Urinary bladder (tissue), 4 donors: ENCODE results near the gene GPX6. TPM values are rescaled to one million over a fixed set of nuclear protein-coding genes. Genes with fewer than 3 reads are reported as not detected.
"Not testable (repeated sequence)": the region's sequence is repeated elsewhere in the genome, so short reads cannot be mapped to it uniquely, and the experiment has no call there.

ENCODE experiments used
- DNase-seq: peaks from one replicate; pipeline ENCODE4 v3.0.0-alpha.2; 2015; ENCODE audit errors: extremely low spot score
- H3K27ac ChIP-seq: one replicate; pipeline ENCODE4 v1.5.1; 2013; ENCODE audit warnings: low read depth, mild to moderate bottlenecking, moderate library complexity
- H3K36me3 ChIP-seq: one replicate; pipeline ENCODE4 v1.6.1; 2013; ENCODE audit warnings: mild to moderate bottlenecking, moderate library complexity; ENCODE audit not compliant: insufficient read depth
- H3K4me1 ChIP-seq: one replicate; pipeline ENCODE4 v1.6.1; 2013; ENCODE audit warnings: mild to moderate bottlenecking, moderate library complexity; ENCODE audit not compliant: insufficient read depth
- H3K4me3 ChIP-seq: one replicate; pipeline ENCODE4 v1.5.1; 2013; ENCODE audit warnings: low read depth, low read length
- WGBS: extraction: QIAGEN DNeasy Blood & Tissue Kit; methylation state at CpG from one replicate; pipeline ENCODE4 v1.1.7; 2013; 5-methylcytosine and 5-hydroxymethylcytosine counted together
- polyA plus RNA-seq: library from polyadenylated mRNA; stranded (reverse); fragments of 200-250 nt; gene quantifications from one replicate; pipeline ENCODE4 v1.2.3, GENCODE V29; 2013
- total RNA-seq: library from RNA; depleted of rRNA; stranded (reverse); fragments of >200 nt; gene quantifications from one replicate; pipeline ENCODE4 v1.2.3, GENCODE V29; 2014
- donor health status: healthy with polysubstance abuse.
- donor health status: healthy.

The GPX6 gene
- total and polyA plus RNA-seq, 2 donors = not detected

GRCh38 chr6:28537509-28538140 lies 22.0 kb upstream of the GPX6 start:
- no peak for DNase-seq
- WGBS = 34% methylated on average over 22 of the region's 22 CpGs
- H3K36me3 ChIP-seq = no peaks in the 10 kb centered on the region

GRCh38 chr6:28537065-28537464 lies 21.5 kb upstream of the GPX6 start:
- WGBS = 8% methylated on average over 18 of the region's 18 CpGs
- H3K27ac ChIP-seq = no peak overlapping the region
- no peak for DNase-seq
- no peaks in the 10 kb centered on the region for H3K36me3 ChIP-seq
- no peak overlapping the region for H3K4me3 ChIP-seq
- H3K4me1 ChIP-seq = no peaks in the 10 kb centered on the region

More at GRCh38 chr6:28537509-28538140, 22.0 kb upstream of the GPX6 start:
- no peaks in the 10 kb centered on the region for H3K4me1 ChIP-seq
- no peak overlapping the region for H3K27ac ChIP-seq
- no peak overlapping the region for H3K4me3 ChIP-seq

- Histone ChIP-seq H3K27ac (no peak overlapping the region), H3K4me3 (no peak overlapping the region), H3K4me1 (no peaks in the 10 kb centered on the region), H3K36me3 (no peaks in the 10 kb centered on the region)
- WGBS = 25% methylated on average over 2 of the region's 2 CpGs
- DNase-seq = no peak
These were observed 19.3 kb upstream of the GPX6 start for GRCh38 chr6:28534875-28535274.

- WGBS = 64% methylated on average over 3 of the region's 3 CpGs
- H3K4me1 ChIP-seq = no peaks in the 10 kb centered on the region
- DNase-seq = no peak
- H3K4me3 ChIP-seq = no peak overlapping the region
- H3K27ac ChIP-seq = no peak overlapping the region
- H3K36me3 ChIP-seq = no peaks in the 10 kb centered on the region
These were observed 18.7 kb upstream of the GPX6 start for GRCh38 chr6:28534306-28534705.

- no peaks in the 10 kb centered on the region for H3K4me1 ChIP-seq
- H3K27ac ChIP-seq = no peak overlapping the region
- H3K36me3 ChIP-seq = no peaks in the 10 kb centered on the region
- no peak overlapping the region for H3K4me3 ChIP-seq
- 60% methylated on average over 7 of the region's 7 CpGs for WGBS
- no peak for DNase-seq
These were observed 16.0 kb upstream of the GPX6 start for GRCh38 chr6:28531479-28532128.

GRCh38 chr6:28530777-28531176 lies 15.2 kb upstream of the GPX6 start:
- no peak for DNase-seq
- H3K4me1 ChIP-seq = no peaks in the 10 kb centered on the region
- H3K4me3 ChIP-seq = no peak overlapping the region
- no peaks in the 10 kb centered on the region for H3K36me3 ChIP-seq
- WGBS = 6% methylated on average over 1 of the region's 1 CpG
- no peak overlapping the region for H3K27ac ChIP-seq

GRCh38 chr6:28525496-28526039 lies 10.0 kb upstream of the GPX6 start, which contains the start of gene GPX5:
Gene GPX5 (plus strand): TSS chr6:28525881. CDS start chr6:28526014, 133 bp downstream.
- no peaks in the 10 kb centered on the region for H3K4me1 ChIP-seq
- H3K27ac ChIP-seq = no peak within 1 kb of the TSS
- WGBS = 59% methylated on average over 10 of the region's 10 CpGs
- H3K4me3 ChIP-seq = no peak within 1 kb of the TSS
- no peaks in the 10 kb centered on the region for H3K36me3 ChIP-seq
- DNase-seq = no peak

- no peak overlapping the region for H3K4me3 ChIP-seq
- no peak overlapping the region for H3K27ac ChIP-seq
- DNase-seq = no peak
- WGBS = 20% methylated on average over 3 of the region's 3 CpGs
- H3K4me1 ChIP-seq = no peaks in the 10 kb centered on the region
- no peaks in the 10 kb centered on the region for H3K36me3 ChIP-seq
These were observed 7.6 kb upstream of the GPX6 start for GRCh38 chr6:28523241-28523622.

- no peak for DNase-seq
- no peak overlapping the region for H3K4me3 ChIP-seq
- no peaks in the 10 kb centered on the region for H3K4me1 ChIP-seq
- no peaks in the 10 kb centered on the region for H3K36me3 ChIP-seq
- no peak overlapping the region for H3K27ac ChIP-seq
These were observed 7.1 kb upstream of the GPX6 start for GRCh38 chr6:28522594-28523240.

GRCh38 chr6:28517964-28518363 lies 2.4 kb upstream of the GPX6 start:
- WGBS = 78% methylated on average over 2 of the region's 2 CpGs
- no peak overlapping the region for H3K27ac ChIP-seq
- no peak for DNase-seq
- no peak overlapping the region for H3K4me3 ChIP-seq
- H3K36me3 ChIP-seq = no peaks in the 10 kb centered on the region
- H3K4me1 ChIP-seq = no peaks in the 10 kb centered on the region

- H3K36me3 ChIP-seq, H3K27ac ChIP-seq, DNase-seq, H3K4me3 ChIP-seq, H3K4me1 ChIP-seq: not testable (repeated sequence)
- WGBS = 92% methylated on average over 8 of the region's 8 CpGs
These were observed 3.2 kb downstream of the GPX6 start for GRCh38 chr6:28512387-28512786.

GRCh38 chr6:28511628-28512300 lies 3.8 kb downstream of the GPX6 start:
- 96% methylated on average over 51 of the region's 51 CpGs for WGBS

GRCh38 chr6:28506807-28507475 lies 8.7 kb downstream of the GPX6 start:
- DNase-seq = no peak
- no peaks in the 10 kb centered on the region for H3K36me3 ChIP-seq
- no peak overlapping the region for H3K27ac ChIP-seq
- no peak overlapping the region for H3K4me3 ChIP-seq
- 50% methylated on average over 4 of the region's 4 CpGs for WGBS
- H3K4me1 ChIP-seq = no peaks in the 10 kb centered on the region

More at GRCh38 chr6:28511628-28512300, 3.8 kb downstream of the GPX6 start:
- H3K36me3 ChIP-seq = no peaks in the 10 kb centered on the region
- H3K4me3 ChIP-seq = no peak overlapping the region
- H3K27ac ChIP-seq = no peak overlapping the region
- H3K4me1 ChIP-seq = no peaks in the 10 kb centered on the region
- DNase-seq = no peak
